ENCODE results near the gene KMT2C.

DNA sequence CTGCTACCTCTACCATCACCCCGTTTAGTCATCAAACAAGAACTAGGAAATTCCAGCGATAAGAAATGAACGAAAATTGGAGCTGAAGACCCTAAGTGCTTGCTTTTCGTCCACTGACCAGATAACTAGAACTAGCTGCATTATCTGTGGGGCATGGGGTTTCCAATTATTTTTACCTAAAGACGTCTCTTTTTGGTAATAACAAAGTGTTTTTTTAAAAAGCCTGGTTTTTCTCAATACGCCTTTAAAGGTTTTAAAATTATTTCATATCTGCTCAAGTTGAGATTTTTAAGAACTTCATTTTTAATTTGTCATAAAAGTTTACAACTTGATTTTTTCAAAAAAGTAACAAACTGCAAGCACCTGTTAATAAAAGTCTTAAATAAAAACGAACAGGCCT, 306.1 kb downstream of the KMT2C start:
- TF ChIP-seq TEAD4 (IDR thresholded peaks at IDR 0.05) (no peak), FOXM1 (IDR thresholded peaks at IDR 0.05; ENCODE audit: borderline replicate concordance, low read depth) (no peak), RAD21 (IDR thresholded peaks at IDR 0.05; ENCODE audit: low read depth) (no peak), EP300 (IDR thresholded peaks at IDR 0.05; ENCODE audit: borderline replicate concordance) (no peak), CEBPB (IDR thresholded peaks at IDR 0.05) (no peak), TAF1 (IDR thresholded peaks at IDR 0.05; ENCODE audit: low read depth) (no peak), YY1 (IDR thresholded peaks at IDR 0.05; ENCODE audit: low read depth) (no peak), ZBTB7A (IDR thresholded peaks at IDR 0.05; ENCODE audit: low read depth) (no peak), CREB1 (IDR thresholded peaks at IDR 0.05; ENCODE audit: low read depth) (no peak), NFIC (IDR thresholded peaks at IDR 0.05) (no peak)
- TF ChIP-seq, protein P1, sequence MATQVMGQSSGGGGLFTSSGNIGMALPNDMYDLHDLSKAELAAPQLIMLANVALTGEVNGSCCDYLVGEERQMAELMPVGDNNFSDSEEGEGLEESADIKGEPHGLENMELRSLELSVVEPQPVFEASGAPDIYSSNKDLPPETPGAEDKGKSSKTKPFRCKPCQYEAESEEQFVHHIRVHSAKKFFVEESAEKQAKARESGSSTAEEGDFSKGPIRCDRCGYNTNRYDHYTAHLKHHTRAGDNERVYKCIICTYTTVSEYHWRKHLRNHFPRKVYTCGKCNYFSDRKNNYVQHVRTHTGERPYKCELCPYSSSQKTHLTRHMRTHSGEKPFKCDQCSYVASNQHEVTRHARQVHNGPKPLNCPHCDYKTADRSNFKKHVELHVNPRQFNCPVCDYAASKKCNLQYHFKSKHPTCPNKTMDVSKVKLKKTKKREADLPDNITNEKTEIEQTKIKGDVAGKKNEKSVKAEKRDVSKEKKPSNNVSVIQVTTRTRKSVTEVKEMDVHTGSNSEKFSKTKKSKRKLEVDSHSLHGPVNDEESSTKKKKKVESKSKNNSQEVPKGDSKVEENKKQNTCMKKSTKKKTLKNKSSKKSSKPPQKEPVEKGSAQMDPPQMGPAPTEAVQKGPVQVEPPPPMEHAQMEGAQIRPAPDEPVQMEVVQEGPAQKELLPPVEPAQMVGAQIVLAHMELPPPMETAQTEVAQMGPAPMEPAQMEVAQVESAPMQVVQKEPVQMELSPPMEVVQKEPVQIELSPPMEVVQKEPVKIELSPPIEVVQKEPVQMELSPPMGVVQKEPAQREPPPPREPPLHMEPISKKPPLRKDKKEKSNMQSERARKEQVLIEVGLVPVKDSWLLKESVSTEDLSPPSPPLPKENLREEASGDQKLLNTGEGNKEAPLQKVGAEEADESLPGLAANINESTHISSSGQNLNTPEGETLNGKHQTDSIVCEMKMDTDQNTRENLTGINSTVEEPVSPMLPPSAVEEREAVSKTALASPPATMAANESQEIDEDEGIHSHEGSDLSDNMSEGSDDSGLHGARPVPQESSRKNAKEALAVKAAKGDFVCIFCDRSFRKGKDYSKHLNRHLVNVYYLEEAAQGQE (IDR thresholded peaks at IDR 0.05; ENCODE audit: low read depth), result no peak
- TF ChIP-seq, protein P2, sequence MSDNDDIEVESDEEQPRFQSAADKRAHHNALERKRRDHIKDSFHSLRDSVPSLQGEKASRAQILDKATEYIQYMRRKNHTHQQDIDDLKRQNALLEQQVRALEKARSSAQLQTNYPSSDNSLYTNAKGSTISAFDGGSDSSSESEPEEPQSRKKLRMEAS (IDR thresholded peaks at IDR 0.05), result no peak
